Left forelimb (tissue), 1 donor: ENCODE data around the gene PLN.

ENCODE experiments used
- DNase-seq: peaks from one replicate; pipeline ENCODE4 v3.0.0-alpha.2; 2018; ENCODE audit warnings: low spot score

The PLN gene

DNA sequence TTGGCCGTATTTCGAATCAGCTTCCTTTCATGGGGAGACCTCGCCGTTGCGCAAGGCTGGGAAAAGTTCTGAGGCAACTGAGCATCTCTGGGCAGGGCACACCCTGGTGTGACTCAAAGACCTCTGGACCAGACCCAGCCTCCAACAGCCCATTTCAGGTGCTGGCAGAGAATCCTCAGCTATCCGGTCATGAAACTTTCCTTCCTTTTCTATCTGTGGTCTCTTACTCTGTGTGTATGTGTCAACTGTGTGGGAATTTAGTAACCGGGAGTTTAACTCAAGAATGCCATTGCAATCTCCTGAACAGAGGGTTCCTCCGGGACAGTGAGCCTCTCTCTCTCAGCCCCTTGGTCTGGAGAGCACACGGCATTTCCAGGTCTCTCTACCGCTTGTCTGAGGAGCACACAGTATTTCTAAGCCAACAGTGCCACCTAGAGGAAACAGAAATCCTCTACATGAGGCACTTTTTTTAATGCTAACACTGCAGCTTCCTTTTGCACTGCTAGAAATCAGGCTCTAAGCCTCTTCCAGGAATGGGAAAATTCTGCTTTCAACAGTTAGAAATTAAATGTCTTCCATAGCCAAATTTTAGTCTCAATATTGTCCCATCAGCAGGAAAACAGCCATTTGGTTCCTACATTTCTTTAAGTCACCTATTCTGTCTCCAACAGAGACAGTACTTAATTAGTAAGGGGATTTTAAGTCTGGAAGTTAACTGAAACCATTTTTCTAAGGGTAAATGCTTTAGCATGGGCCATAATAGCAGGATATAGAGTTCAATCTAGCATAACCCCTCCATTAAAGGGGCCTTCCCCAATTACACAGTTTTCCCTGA is 32.7 kb downstream of the PLN start:
- no peak for DNase-seq

DNA sequence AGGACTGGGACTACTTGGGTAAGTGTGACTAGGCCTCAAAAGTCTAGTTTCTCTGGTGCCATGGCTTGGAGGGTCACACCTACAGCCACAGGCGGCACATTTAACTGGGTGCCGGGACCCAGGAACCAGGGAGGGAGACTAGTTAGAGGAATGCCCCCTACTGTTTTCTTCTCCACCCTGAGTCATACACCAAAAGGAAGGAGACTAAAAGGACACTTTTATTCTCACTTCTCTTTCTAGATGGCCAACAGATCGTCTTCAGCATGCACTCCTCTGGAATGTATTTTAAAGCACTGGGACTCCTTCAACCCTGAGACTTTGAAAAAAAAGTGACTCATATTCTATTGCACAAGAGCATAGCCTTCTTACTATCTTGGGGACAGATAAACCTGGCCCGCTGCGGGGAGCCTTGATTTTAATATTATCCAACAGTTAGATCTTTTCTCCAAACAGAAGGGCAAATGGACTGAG is 33.4 kb downstream of the PLN start:
- no peak for DNase-seq

DNA sequence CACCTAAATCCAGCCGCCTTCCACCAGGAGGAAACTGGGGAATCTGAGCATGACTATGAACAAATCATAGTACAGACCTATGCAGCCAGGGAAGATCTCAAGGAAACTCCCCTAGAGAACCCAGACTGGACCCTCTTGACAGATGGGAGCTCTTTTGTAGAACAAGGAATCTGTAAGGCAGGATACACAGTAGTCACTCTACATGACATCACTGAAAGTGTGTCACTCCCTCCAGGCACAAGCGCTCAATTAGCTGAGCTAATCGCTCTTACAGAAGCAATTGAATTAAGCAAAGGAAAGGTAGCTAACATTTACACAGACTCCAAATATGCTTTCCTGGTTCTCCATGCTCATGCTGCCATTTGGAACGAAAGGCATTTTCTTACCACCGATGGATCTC is 36.8 kb downstream of the PLN start:
- DNase-seq: no peak

DNA sequence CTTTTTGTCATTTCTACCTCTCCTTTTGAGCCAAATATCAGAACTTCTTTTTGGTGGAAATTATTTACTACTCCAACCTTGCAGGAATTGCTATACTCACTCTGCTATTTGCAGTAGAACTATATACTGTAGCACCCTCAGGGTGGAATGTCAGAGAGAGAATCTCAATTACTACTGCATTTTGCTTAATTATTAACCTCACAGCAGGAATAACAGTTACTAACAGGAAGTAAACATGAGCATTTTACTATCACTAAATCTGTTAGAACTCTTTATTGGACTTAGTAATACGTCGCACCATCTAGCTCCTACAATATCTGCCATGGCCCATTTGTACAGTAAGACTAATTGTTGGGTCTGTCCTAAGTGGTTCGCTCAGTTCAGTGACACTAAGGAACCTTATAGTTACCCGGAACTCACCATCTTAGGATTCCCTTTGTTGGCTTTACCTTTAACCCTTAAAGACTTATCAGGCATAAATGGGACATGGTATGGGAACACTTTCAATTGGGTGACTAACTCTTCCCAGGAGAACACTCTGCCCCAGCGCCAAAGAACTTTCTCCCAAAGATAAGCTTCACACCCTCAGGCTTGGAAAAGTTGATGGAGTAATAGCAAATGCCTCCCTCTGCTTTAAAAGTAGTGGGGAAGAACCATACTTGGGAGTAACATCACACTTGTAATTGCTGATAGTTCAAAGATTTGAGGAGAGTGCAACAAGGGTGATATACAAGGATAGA is 38.8 kb downstream of the PLN start:
- no peak for DNase-seq

DNA sequence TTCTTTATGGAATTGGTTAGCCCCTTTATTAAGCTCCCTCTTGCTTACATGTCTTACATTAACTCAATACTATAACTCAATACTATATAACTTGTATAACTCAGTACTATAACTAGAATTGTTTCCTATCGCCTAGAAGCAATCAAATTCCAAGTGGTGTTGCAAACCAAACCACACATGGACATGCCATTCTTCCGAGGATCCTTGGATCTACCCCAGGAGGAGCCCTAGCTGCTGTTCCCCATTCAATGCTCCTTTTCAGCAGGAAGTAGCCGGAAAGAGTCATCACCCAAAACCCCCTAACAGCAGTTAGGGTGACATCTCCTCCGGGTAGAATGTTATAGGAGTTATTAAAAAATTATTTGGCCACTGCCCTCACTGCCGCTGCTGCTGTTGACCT is 40.5 kb downstream of the PLN start:
- no peak for DNase-seq

DNA sequence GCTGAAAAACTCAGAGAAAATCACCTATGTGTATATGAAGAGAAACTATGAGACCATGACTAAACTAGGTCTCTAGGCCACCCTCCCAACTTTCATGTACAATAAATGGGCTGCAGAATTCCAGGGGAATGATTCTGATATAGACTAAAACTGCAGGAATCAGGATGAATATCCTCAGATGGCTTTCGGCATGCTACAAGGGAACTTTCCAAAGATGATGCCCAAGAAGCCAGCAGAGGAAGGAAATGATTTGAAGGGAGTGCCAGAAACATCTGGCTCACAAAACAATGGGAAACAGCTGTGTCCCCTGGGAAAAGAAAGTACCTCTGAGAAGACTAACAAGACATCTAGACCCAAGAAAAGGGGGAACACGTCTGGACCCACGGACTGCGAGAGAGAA is 41.1 kb downstream of the PLN start:
- DNase-seq: no peak

DNA sequence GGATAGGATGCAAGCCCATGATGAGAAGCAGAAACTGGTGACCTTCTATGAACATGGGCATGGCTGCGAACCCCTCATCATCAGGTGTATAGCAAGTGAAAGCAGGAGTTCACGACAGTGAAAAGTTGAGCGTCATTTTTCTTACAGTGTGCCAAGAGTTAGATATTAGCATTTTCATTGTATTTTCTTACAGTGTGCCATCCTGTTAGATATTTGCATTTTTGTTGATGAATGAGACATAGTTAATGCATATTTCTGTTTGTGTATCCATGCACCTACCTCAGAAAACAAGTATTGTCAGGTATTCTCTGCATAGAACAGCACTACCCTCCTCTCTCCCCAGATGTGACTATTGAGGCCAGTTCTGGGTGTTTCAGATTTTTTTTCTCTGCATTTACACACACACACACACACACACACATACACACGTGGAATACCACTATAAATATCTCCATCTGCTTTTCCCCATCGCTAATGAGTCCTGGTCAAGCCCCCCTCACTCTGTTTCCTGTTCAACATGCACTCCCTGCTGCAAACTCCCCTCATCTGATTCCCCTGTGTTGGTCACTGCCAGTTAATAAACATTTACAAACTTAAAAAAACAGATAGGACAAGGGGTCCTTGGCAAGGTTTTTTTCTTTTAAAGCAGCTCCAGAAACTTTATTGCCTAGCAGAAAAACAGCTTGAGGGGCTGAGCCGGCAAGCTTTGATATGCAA is 41.7 kb downstream of the PLN start:
- no peak for DNase-seq

DNA sequence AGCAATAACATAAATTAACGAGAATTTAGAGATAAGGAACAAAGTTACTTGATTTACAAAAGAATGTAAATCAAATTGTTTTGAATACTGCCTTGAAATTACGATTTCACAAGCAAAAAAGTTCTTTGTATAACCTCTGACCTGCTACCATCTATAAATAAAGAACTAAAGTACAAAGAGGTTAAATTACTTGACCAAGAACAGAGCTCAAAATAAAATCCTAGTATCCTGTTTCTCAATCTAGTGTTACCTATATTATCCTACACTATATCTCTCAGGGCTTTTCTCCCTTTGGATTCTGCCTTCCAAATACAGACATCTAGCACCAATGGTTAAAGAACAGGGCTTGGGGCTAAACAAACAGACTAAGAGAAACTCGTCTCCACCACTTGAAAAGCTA is 43.8 kb downstream of the PLN start:
- no peak for DNase-seq

DNA sequence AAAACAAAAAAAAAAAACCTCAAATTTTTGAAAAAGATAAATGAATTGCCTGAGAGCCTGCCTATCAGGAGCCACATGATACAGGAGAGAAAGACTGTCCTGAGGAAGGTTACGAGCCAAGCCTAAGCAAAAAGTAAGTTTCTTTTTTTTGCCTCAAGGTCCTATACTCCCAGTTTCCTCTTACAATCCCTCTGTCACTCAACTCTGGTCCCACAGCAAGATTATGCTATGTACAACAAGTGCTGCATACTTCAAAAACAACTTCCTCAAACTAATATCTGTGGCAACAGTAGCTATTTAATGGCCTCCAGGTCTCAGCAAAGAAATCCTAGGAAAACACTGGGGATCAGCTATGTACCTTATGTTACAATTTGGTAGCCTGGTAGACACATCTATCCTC is 46.8 kb downstream of the PLN start:
- DNase-seq: no peak

DNA sequence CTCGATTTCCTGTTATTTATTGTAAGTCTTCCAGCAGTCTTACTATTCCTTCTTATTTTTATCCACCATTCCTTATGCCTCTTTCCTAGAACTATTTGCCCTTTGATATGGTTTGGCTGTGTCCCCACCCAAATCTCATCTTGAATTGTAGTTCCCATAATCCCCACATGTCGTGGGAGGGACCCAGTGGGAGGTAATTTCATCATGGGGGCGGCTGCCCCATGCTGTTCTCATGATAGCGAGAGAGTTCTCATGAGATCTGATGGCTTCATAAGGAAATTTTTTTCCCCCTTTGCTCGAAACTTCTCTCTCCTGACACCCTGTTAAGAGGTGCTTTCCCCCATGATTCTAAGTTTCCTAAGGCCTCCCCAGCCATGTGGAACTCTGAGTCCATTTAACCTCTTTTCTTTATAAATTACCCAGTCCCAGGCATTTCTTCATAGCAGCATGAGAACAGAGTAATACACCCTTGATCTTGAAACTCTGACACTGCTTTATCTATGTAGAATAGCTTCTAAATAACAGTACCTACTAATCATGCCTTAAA is 48.8 kb downstream of the PLN start:
- no peak for DNase-seq

DNA sequence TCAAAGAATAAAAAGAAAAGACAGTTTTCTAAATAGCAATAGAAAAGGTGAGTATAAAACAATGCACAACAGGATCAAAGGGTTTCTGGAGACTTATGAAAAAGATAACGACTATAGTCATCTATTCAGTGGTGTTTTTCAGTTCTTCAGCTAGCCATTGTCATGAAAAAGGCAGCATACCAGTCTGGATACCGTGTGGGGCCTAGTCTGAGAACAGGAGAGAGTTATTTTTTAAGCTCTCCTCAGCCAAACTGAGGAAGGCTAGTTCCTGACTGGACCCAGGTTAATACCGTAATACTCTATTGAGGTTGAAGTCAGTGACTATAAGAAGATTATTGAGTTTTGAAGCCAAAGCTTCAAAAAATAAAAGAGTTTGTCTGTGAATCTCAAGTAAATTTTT is 49.5 kb downstream of the PLN start:
- no peak for DNase-seq

DNA sequence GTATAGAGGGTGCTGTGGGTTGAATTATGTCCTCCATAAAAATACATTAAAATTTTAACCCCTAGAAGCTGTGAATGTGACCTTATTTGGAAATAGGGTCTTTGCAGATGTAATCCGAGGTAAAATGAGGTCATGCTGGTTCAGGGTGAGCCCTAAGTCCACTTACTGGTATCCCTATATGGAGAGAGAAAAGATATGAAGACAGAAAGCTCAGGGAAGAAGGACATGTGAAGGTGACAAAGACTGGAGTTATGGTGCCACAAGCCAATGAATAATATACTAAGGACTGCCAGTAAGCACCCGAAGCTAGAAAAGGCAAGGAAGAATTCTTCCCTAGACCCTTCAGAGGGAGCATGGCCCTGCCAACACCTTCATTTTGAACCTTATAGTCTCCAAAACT is 50.2 kb downstream of the PLN start:
- DNase-seq: no peak

DNA sequence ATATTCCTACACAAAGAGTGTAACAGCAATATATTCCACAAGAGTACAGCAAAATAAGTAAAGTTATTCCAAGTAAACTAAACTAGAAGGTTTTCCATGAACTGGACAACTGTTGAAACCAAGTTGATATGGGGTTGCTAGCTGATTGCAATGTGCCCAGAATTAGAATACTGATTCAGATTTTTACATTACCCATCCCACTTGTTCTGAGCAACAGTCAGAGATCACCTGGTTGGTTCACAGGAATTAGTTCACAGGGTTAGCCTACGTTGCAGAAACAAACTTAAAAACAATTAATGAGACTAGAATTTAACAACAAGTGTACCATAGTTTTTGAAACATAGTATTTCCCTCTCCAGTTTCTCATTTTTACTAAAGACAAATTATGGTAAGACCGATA is 54.2 kb downstream of the PLN start:
- DNase-seq: no peak

DNA sequence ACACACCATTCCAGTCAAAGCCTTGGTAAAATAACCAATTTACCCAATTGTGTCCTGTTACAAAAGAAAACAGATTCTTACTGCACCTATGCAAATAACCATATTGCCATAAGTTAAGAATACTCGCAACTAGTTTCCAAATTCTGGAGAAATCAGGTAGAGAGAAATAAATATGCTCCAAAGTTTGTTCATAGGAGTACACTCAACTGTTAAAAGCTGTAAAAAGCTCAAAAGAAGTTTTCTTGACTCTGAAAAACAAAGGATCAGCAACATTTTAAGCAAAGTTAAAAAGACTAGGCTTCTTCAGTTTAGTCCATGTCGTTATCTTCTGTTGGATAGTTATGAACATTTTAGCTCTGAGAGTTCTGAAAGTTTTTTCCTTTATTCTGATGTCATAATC is 55.3 kb downstream of the PLN start:
- DNase-seq: no peak

DNA sequence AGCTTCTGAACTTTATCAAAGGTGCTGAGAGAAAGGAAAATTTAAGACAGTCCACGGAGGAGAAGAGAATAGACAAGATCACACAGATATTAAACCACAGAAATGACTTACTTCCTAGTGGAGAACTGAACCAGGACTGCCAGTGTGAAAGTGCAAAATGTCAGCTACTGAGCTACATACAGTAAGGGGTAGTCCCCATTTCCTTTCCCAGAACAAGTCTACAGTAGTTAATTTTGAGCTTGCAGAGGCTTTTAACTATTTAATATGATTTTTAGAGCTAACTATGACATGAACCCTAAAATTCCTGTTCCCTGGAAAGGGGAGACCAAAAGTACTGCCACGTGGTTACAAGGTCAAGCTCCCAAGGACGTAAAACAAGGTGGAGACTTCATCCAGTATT is 58.2 kb downstream of the PLN start:
- no peak for DNase-seq

DNA sequence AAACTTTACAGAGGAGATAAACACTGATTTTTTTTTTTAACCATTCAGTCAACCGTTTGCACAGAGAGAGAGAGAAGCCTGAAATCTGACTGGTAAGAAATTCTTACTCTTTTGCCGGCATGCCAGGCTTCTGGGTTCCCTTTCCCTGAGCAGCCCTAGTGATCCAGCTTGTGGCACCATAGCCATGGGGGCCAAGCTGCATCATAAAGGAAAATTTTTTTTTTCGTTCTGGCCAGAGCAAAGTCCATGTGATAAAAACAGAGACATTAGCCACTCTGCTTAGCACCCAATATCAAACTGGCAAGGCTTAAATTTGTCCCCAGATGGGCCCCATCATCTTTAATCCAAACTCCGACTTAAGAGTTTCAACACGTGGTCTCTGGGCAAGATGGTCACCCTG is 58.8 kb downstream of the PLN start:
- DNase-seq: no peak
